Ovary (tissue), 3 donors: ENCODE data around the gene ACOT7.

Source experiments
- POLR2A ChIP-seq: fragments of 450-650 bp; IDR thresholded peaks from one replicate; pipeline ENCODE4 v1.6.1; 2017; ENCODE audit warnings: antibody characterized with exemption, mild to moderate bottlenecking, moderate library complexity
- TF ChIP-seq, protein P1 (sequence below), 3 donors: fragments of 450-650 bp in 2 of 3; fragments of 200-600 bp in 1 of 3; IDR thresholded peaks; one replicate each; pipeline versions ENCODE4 v1.5.1 to v1.8.0; 2016 to 2022; ENCODE audit warnings: antibody characterized with exemption in 3 of 3, mild to moderate bottlenecking in 1 of 3
- donor health status: DM: no; HTN: no; CAD: no.

- TF ChIP-seq POLR2A = no peak
- TF ChIP-seq, protein P1, sequence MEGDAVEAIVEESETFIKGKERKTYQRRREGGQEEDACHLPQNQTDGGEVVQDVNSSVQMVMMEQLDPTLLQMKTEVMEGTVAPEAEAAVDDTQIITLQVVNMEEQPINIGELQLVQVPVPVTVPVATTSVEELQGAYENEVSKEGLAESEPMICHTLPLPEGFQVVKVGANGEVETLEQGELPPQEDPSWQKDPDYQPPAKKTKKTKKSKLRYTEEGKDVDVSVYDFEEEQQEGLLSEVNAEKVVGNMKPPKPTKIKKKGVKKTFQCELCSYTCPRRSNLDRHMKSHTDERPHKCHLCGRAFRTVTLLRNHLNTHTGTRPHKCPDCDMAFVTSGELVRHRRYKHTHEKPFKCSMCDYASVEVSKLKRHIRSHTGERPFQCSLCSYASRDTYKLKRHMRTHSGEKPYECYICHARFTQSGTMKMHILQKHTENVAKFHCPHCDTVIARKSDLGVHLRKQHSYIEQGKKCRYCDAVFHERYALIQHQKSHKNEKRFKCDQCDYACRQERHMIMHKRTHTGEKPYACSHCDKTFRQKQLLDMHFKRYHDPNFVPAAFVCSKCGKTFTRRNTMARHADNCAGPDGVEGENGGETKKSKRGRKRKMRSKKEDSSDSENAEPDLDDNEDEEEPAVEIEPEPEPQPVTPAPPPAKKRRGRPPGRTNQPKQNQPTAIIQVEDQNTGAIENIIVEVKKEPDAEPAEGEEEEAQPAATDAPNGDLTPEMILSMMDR (IDR thresholded peaks at IDR 0.05) = no peak
Measured at GRCh38 chr1:6252374-6252710, 141.2 kb downstream of the ACOT7 start.
